ENCODE results near the gene STX11. TPM values are rescaled to one million over a fixed set of nuclear protein-coding genes. Genes with fewer than 3 reads are reported as not detected.

Gene STX11
- total and polyA plus RNA-seq, 10 of the 15 experiments (the other 5 are each of a cell fraction or from before 2014, with no cell fraction given) = 0.66 to 38.1 (median 19.8) TPM

DNA sequence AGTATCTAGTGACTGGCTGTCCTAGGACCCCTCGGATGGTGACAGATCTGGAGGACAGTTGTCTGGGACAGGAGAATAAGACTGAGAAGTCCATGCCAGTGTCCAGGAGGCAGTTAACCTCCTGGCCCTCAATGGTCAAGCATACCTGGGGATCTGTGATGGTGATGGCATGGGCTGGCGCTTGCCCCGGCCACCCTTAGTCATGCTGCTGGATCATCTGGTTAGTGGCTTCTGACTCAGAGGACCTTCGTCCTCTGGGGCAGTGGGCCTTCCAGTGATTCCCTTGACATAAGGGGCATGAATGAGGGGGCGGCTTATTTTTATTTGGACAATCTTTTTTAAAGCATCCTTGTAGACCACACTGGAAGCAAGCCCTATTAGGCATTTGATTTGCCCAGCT is 30.9 kb upstream of the STX11 start:
- H3K36me3 ChIP-seq (ENCODE audit: control insufficient read depth in 2 of 2, insufficient read depth in 2 of 2, low read length in 1 of 2) = no peaks in the 10 kb centered on the region
- TF ChIP-seq PBX3 (IDR thresholded peaks at IDR 0.05; ENCODE audit: insufficient replicate concordance, low read depth, low read length) (no peak), EED (IDR thresholded peaks at IDR 0.05; ENCODE audit: low read depth) (no peak), BMI1 (IDR thresholded peaks at IDR 0.05; ENCODE audit: borderline replicate concordance) (no peak)
- TF ChIP-seq, protein P1, sequence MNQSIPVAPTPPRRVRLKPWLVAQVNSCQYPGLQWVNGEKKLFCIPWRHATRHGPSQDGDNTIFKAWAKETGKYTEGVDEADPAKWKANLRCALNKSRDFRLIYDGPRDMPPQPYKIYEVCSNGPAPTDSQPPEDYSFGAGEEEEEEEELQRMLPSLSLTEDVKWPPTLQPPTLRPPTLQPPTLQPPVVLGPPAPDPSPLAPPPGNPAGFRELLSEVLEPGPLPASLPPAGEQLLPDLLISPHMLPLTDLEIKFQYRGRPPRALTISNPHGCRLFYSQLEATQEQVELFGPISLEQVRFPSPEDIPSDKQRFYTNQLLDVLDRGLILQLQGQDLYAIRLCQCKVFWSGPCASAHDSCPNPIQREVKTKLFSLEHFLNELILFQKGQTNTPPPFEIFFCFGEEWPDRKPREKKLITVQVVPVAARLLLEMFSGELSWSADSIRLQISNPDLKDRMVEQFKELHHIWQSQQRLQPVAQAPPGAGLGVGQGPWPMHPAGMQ (IDR thresholded peaks at IDR 0.05; ENCODE audit: borderline replicate concordance) = no peak
- TF ChIP-seq, protein P2, sequence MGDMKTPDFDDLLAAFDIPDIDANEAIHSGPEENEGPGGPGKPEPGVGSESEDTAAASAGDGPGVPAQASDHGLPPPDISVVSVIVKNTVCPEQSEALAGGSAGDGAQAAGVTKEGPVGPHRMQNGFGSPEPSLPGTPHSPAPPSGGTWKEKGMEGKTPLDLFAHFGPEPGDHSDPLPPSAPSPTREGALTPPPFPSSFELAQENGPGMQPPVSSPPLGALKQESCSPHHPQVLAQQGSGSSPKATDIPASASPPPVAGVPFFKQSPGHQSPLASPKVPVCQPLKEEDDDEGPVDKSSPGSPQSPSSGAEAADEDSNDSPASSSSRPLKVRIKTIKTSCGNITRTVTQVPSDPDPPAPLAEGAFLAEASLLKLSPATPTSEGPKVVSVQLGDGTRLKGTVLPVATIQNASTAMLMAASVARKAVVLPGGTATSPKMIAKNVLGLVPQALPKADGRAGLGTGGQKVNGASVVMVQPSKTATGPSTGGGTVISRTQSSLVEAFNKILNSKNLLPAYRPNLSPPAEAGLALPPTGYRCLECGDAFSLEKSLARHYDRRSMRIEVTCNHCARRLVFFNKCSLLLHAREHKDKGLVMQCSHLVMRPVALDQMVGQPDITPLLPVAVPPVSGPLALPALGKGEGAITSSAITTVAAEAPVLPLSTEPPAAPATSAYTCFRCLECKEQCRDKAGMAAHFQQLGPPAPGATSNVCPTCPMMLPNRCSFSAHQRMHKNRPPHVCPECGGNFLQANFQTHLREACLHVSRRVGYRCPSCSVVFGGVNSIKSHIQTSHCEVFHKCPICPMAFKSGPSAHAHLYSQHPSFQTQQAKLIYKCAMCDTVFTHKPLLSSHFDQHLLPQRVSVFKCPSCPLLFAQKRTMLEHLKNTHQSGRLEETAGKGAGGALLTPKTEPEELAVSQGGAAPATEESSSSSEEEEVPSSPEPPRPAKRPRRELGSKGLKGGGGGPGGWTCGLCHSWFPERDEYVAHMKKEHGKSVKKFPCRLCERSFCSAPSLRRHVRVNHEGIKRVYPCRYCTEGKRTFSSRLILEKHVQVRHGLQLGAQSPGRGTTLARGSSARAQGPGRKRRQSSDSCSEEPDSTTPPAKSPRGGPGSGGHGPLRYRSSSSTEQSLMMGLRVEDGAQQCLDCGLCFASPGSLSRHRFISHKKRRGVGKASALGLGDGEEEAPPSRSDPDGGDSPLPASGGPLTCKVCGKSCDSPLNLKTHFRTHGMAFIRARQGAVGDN (IDR thresholded peaks at IDR 0.05) = no peak
- SMC1A ChIA-PET (ENCODE audit: uncharacterized antibody, unreplicated experiment) = no interaction called here
- H3K4me3 ChIP-seq = no peak overlapping the region
- H3K79me2 ChIP-seq (ENCODE audit: control insufficient read depth, insufficient read depth, low read length) = no peaks in the 10 kb centered on the region
- POLR2A ChIA-PET = no interaction called here
- RAD21 ChIA-PET (ENCODE audit: unreplicated experiment) = no interaction called here
- 73% methylated on average over 5 of the region's 5 CpGs for WGBS (ENCODE audit: insufficient coverage, insufficient replicate concordance, low lambda C conversion rate, missing lambda C conversion rate)
- no peak overlapping the region for H3K4me2 ChIP-seq (ENCODE audit: control insufficient read depth, insufficient read depth)
- no peak overlapping the region for H3K9ac ChIP-seq (ENCODE audit: control insufficient read depth, insufficient read depth, low read length)
- no peak overlapping the region for H2AFZ ChIP-seq (ENCODE audit: control insufficient read depth, low read depth, low read length)
- no peaks in the 10 kb centered on the region for H3K9me3 ChIP-seq (replicated peaks; ENCODE audit: control insufficient read depth, insufficient read depth, low read length)
- DNase-seq (ENCODE audit: low read depth, low spot score) (no peak), ATAC-seq (no peak), FAIRE-seq (no peak)
- no peak overlapping the region for H3K27ac ChIP-seq (ENCODE audit: control insufficient read depth, insufficient read depth)
- BruUV-seq (replicated peaks) = no TSS peak
- CTCF ChIA-PET = no interaction called here
- intact Hi-C loops (cut with micrococcal nuclease; ENCODE audit: unreplicated experiment) (no loop called here), in situ Hi-C loops (cut with MboI) (no loop called here)
- no peaks in the 10 kb centered on the region for H4K20me1 ChIP-seq (ENCODE audit: control insufficient read depth, insufficient read depth)
- no peaks in the 10 kb centered on the region for H3K4me1 ChIP-seq (ENCODE audit: control insufficient read depth, insufficient read depth, low read length)
- no peaks in the 10 kb centered on the region for H3K27me3 ChIP-seq (replicated peaks in 1 of 2; ENCODE audit: control insufficient read depth in 2 of 2, insufficient read depth in 2 of 2, low read length in 1 of 2)

All from GM12878 (cell line).